Loucy (cell line): Measurements from ENCODE around the gene KIF26A.

Experiments
- H2AFZ ChIP-seq: fragments of 200-600 bp; sonication (generic); 2 replicates; pipeline ENCODE4 v1.6.0; 2016; ENCODE audit warnings: antibody characterized with exemption, mild to moderate bottlenecking, low read length, moderate library complexity
- H3F3A ChIP-seq: fragments of 200-600 bp; 2 replicates; pipeline ENCODE4 v1.6.0; 2016; ENCODE audit warnings: antibody characterized with exemption, low read depth, mild to moderate bottlenecking
- H3K27me3 ChIP-seq: fragments of 200-600 bp; sonication (generic); 2 replicates; pipeline ENCODE4 v1.6.1; 2014; ENCODE audit warnings: low read length, mild to moderate bottlenecking; ENCODE audit not compliant: insufficient read depth, poor library complexity, severe bottlenecking
- H3K36me3 ChIP-seq: fragments of 200-600 bp; sonication (generic); 2 replicates; pipeline ENCODE4 v1.6.1; 2016; ENCODE audit warnings: low read length; ENCODE audit not compliant: insufficient read depth
- H3K4me1 ChIP-seq: fragments of 200-600 bp; sonication (generic); 2 replicates; pipeline ENCODE4 v1.5.1; 2014; ENCODE audit warnings: low read length, mild to moderate bottlenecking; ENCODE audit not compliant: insufficient read depth, poor library complexity, severe bottlenecking
- H3K4me2 ChIP-seq: fragments of 200-600 bp; sonication (generic); 2 replicates; pipeline ENCODE4 v1.6.0; 2014; ENCODE audit warnings: antibody characterized with exemption, low read length, low read depth, mild to moderate bottlenecking; ENCODE audit not compliant: poor library complexity, severe bottlenecking
- H3K4me3 ChIP-seq: fragments of 200-600 bp; sonication (generic); 2 replicates; pipeline ENCODE4 v1.5.1; 2014; ENCODE audit warnings: low read length, mild to moderate bottlenecking, mixed read lengths; ENCODE audit not compliant: poor library complexity, severe bottlenecking
- H3K79me2 ChIP-seq: fragments of 200-600 bp; sonication (generic); 2 replicates; pipeline ENCODE4 v1.6.1; 2014; ENCODE audit warnings: low read length; ENCODE audit not compliant: insufficient read depth
- H3K9ac ChIP-seq: fragments of 200-600 bp; sonication (generic); 2 replicates; pipeline ENCODE4 v1.6.0; 2014; ENCODE audit warnings: mild to moderate bottlenecking, low read depth, low read length, moderate library complexity; ENCODE audit not compliant: poor library complexity, severe bottlenecking
- H3K9me2 ChIP-seq: fragments of 200-600 bp; sonication (generic); replicated peaks from 2 replicates; pipeline ENCODE4 v1.6.1; 2016; ENCODE audit warnings: low read depth, low read length, mixed read lengths
- H3K9me3 ChIP-seq: fragments of 200-600 bp; sonication (generic); 2 replicates; pipeline ENCODE4 v1.6.1; 2014; ENCODE audit warnings: mild to moderate bottlenecking, antibody characterized with exemption, low read length, low read depth; ENCODE audit not compliant: insufficient read depth
- H4K20me1 ChIP-seq: fragments of 200-600 bp; sonication (generic); 2 replicates; pipeline ENCODE4 v1.6.0; 2014; ENCODE audit warnings: antibody characterized with exemption, low read length, mild to moderate bottlenecking; ENCODE audit not compliant: insufficient read depth, poor library complexity, severe bottlenecking
- CTCF ChIP-seq: fragments of 200-600 bp; sonication (generic); conservative IDR thresholded peaks from 2 replicates; pipeline ENCODE4 v1.5.1; 2014; ENCODE audit warnings: mild to moderate bottlenecking, antibody characterized with exemption, low read length
- EZH2phosphoT487 ChIP-seq: fragments of 200-600 bp; IDR thresholded peaks from 2 replicates; pipeline ENCODE4 v1.6.1; 2018; ENCODE audit warnings: antibody characterized with exemption, mild to moderate bottlenecking, moderate library complexity, borderline replicate concordance

Gene KIF26A

GRCh38 chr14:104194016-104194415 lies 55.6 kb downstream of the KIF26A start:
- Histone ChIP-seq H3K9ac (no peak overlapping the region), H3K36me3 (no peaks in the 10 kb centered on the region), H3K4me3 (no peak overlapping the region), H3K9me3 (no peaks in the 10 kb centered on the region), H3K4me2 (no peak overlapping the region), H3K9me2 (no peaks in the 10 kb centered on the region), H3K4me1 (peaks cover 16% of the 10 kb centered on the region), H3K27me3 (no peaks in the 10 kb centered on the region), H2AFZ (no peak overlapping the region), H3K79me2 (no peaks in the 10 kb centered on the region), H4K20me1 (no peaks in the 10 kb centered on the region), H3F3A (no peaks in the 10 kb centered on the region)
- TF ChIP-seq EZH2phosphoT487: no peak
- no peak for TF ChIP-seq CTCF

- Histone ChIP-seq H3K9me2 (no peaks in the 10 kb centered on the region), H3K9ac (no peak overlapping the region), H3K9me3 (no peaks in the 10 kb centered on the region), H3K36me3 (no peaks in the 10 kb centered on the region), H2AFZ (no peak overlapping the region), H3K79me2 (no peaks in the 10 kb centered on the region), H3K4me1 (peaks cover 16% of the 10 kb centered on the region), H3F3A (no peaks in the 10 kb centered on the region), H3K27me3 (no peaks in the 10 kb centered on the region), H4K20me1 (no peaks in the 10 kb centered on the region), H3K4me3 (no peak overlapping the region), H3K4me2 (no peak overlapping the region)
- no peak for TF ChIP-seq CTCF
These were observed 56.3 kb downstream of the KIF26A start for GRCh38 chr14:104194716-104195115.

GRCh38 chr14:104195361-104195760 lies 57.0 kb downstream of the KIF26A start:
- no peaks in the 10 kb centered on the region for H3K9me2 ChIP-seq
- no peaks in the 10 kb centered on the region for H3K79me2 ChIP-seq
- H3K4me3 ChIP-seq: no peak overlapping the region
- H3K4me1 ChIP-seq: peaks cover 16% of the 10 kb centered on the region
- H3K9me3 ChIP-seq: no peaks in the 10 kb centered on the region
- H3K4me2 ChIP-seq: no peak overlapping the region
- no peaks in the 10 kb centered on the region for H3F3A ChIP-seq
- H3K9ac ChIP-seq: no peak overlapping the region
- no peaks in the 10 kb centered on the region for H3K36me3 ChIP-seq
- no peaks in the 10 kb centered on the region for H4K20me1 ChIP-seq
- no peak for TF ChIP-seq EZH2phosphoT487
- no peak for TF ChIP-seq CTCF
- H2AFZ ChIP-seq: no peak overlapping the region
- H3K27me3 ChIP-seq: no peaks in the 10 kb centered on the region
